NCI-H82 treated with DMSO at 0.1 percent for 48 hours (cell line): ENCODE results near the gene TADA3.

Experiments
- DNase-seq: peaks from one replicate; lab custom pipeline; 2025; ENCODE audit not compliant: unreplicated experiment; lab: John Stamatoyannopoulos, UW

Gene TADA3

DNA sequence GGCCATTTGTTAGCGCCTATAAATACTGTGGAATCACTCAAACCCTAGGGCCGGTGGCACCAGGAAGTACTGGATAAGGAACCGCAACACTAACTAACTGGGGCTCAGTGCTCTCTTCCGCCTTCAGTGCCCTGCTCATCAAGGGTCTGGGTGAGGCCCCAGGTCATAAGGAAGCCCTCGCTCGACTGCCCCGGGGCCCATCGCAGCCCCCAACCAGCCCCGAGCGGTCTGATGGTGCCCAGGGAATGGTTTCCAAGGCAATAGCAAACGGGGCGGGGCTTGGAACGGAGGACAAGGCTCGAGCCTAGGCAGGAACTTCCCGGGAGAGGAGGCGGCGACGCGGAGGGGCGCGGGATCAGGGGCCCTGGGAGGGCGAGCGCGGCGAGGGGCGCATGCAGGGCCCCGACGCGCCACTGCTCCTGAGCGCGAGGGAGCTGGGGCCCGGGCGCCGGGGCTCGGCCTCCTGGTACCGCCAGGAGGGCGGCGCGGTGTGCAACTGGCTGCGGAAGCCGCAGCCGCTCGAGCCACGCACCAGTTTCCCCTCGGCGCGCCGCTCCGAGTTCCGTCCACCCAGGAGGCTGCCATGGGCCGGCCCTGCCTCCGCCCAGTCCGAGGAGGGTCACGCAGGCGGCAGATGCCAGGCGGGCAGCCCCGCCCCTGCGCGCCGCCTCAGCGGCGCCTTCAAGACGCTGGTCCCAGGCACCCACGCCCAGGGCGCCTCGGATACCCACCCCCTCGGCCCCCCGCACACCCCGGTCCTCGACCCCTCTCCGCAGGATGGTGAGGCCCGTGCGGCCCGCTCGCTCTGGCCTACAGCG is 17.6 kb upstream of the TADA3 start, which contains the start of gene TTLL3:
Gene TTLL3, plus strand, starts transcription at position 648 of the 818 bp plus-strand sequence. CDS start 400 bp downstream, outside the sequence.
- DNase-seq = no peak

DNA sequence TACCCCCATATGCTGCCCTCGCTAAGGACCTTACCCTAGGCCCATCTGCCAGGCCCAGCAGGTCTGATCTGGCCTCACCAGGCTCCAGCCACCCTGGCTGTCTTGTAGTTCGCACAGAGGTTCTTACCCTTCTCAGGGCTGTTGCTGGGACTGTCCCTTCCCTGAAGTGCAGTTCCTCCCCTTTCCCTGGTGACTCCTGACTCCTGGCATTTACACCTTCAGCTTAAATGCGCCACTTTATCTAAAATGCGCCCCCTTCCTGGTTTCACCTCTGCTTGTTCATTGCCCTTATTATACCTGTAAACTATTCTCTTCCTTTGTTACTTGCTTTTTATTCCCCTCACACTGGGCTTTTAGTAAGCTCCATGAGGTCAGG is 17.0 kb upstream of the TADA3 start:
- DNase-seq = no peak

DNA sequence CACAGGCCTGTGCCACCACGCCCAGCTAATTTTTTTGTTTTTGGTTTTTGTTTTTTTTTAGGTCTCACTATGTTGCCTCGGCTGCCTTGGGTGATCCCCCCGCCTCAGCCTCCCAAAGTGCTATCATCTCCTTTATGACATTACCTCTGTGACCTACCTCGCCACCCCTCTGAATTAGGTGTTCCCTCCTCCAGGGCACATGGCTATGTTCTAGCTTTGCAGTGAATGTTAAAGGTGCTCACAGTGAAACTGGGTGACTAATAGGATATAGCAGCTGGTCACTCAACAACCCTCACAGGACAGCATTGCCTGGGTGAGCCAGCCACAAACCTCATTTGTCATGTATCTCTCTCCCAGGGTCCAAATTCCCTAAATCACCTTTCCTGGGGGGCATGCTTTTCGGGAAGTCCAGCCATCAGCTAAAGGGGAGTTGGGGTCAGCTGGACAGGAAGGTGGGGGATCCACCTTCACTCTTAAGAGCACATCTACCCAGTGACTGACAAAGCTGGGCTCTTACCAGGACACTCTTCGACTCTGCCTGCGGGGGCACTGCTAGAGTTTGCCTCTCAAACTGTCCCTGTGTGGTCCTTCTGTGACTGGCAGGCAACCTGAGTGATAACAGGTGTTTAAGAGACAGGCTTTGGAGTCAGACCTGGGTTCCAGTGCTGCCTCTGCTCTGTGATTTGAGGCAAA is 16.2 kb upstream of the TADA3 start:
- peak; percentile 30 for DNase-seq

DNA sequence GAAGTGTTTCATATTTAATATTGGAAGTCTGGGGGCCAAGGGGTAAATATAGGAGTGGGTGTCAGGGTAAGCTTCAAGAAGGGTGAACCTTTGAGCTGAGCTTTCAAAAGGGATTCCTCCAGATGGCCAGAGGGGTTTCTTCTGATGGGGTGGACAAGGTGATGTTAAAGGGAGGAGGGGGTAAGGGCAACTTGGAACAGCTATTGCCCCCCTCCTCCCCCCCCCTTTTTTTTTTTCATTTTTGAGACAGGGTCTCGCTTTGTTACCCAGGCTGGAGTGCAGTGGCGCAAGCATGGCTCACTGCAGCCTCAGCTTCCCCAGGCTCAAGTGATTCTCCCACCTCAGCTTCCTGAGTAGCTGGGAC is 15.7 kb upstream of the TADA3 start:
- no peak for DNase-seq

DNA sequence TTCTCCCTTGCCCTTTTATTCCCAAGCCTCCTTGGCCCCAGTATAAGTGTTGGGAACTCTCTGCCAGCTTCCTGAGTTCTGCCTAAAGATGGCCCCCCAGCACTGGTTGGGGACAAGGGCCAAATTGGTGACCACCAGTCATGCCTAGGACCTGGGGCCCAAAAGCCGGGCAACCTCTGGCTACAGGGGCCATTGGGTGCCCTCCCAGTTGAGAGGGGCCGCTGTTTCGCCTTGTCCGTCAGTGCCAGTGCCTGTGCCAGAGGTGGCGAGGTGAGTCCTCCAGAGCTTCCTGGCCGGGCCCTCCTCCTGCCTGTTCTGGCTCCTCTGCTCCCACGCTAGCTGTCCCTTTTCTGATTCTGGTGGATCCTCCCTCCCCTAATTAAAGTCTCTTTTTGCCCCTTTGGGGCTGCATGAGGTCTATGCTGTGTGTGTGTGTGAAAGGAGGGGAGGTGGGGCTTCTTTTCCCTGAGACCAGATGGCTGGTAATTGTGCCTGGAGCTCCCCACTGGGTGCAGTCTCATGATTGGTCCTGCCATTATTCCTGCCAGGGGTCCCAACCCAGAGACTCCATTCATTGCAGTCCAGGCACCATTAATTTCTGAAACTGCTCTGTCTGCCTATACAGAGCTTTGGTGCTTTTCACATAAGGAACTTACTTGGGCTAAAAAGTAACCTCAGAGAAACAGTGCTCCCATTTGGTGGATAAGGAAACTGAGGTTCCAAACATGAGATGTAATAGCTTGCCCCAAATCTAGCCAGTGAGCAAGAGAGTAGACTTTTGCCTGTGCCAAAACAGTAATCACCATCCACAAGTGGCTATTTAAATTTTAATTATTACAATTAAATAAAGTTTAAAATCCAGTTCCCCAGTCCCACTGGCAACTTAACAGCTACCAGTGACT is 14.7 kb upstream of the TADA3 start:
- no peak for DNase-seq

DNA sequence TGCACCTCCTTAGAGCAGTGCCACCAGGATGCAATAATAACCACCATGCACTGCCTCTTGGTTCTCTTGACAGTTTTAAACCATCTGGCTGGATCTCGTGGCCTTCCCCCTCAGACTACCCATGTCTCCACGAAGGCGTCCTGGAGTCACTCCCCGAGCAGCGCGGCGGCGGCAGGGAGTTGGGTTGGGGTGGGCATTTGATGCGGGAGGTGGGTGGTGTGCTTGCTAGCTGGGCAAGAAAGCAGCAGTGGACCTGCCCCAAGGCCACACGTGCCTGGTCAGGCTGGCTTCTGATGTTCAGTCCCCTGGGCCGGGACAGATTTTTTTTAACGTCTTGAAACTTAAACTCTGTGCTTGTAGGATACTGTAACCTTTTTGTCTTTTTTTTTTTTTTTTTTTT is 13.9 kb upstream of the TADA3 start:
- DNase-seq = no peak

DNA sequence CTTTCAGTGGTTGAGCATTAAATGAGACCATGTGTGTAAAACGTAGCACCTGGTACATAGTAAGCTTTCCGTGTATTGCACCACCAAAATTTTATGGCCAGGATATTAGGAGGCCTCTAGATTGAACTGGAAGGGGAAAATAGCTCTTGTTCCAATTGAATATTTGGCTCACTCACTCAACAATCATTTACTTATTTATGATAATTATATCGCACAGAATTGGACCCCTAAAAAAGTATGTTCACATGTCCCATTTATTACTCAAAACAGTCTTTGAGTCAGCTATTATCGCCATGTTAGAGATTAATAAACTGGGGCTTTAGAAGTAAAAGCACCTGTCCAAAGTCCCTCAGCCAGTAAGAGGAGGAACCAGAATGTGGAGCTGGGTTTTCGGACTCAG is 12.7 kb upstream of the TADA3 start:
- DNase-seq = no peak

DNA sequence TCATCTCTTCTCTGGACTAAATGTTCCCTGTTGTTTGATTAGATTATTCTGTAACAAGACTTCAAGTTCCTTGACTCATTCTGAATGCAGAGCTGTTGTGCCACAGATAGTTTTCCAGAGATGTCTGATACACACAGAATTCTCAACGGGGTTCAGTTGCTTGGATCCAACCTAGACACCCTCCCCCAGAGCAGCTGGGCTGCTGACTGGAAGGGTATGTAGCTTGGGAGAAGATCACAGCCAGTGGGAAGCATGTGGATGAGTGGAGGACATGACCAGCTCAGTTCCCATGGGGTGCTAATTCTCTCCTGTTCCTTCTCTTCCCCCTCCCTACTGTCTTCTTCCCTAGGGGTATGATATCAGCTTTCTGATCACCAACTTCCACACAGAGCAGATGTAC is 11.2 kb upstream of the TADA3 start:
- no peak for DNase-seq

DNA sequence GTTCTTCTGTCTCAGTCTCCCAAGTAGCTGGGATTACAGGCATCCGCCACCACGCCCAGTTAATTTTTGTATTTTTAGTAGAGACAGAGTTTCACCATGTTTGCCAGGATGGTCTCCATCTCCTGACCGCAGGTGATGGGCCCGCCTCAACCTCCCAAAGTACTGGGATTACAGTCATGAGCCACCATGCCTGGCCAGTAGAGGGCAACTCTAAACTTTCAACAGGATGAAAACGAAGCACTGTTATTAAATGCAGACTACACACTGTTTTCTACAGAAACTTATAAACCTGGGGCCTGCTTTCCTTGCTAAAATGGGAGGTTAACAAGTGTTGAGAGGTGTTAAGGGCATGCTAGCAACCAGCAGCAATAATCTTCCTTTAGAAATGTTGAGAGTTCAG is 8.3 kb upstream of the TADA3 start:
- no peak for DNase-seq

DNA sequence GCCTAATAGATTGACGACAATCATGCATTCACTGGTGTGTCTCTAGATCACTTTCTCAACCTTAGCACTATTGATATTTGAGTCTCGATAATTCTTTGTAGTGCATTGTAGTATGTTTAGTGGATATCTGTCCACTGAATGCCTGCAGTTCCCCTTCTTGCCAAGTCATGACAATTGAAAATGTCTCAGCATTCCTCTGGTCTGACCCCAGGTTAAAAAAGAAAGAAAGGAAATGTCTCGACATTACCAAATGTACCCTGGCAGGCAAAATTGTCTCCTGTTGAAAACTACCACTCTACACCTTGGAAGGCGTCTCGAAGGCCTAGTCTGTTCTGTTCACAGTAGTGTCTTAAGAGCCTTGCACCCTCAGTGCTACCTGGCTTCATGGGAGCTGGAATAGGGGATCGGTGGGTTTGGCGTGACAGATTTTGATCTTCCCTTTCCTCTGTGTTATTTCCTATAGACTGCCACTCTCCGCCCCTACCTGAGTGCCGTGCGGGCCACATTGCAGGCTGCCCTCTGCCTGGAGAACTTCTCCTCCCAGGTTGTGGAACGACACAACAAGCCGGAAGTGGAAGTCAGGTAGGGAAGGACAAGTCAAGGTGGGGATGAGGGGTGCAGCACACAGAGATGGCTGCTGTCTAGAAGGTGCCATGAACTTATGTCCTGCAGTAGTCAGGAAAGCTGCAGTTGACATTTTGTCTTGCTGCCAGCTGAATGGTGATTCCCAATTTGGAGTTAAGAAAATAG is 5.1 kb upstream of the TADA3 start:
- DNase-seq = no peak

DNA sequence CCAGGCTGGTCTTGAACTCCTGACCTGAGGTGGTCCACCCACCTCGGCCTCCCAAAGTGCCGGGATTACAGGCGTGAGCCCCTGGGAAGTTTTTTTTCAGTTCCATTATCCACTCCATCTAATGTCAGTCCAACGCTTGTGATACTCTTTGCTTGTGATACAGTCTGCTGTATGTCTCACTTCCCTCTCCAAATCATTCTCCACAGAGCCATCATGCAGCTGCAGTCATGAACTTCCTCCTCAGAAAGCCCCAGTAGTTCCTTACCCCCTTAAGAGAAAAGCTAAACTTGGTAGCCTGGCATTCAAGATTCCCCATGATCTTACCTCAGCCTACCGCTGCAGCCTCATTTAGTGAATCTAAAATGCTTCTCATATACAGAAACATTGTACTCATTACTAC is 2.9 kb upstream of the TADA3 start:
- no peak for DNase-seq

DNA sequence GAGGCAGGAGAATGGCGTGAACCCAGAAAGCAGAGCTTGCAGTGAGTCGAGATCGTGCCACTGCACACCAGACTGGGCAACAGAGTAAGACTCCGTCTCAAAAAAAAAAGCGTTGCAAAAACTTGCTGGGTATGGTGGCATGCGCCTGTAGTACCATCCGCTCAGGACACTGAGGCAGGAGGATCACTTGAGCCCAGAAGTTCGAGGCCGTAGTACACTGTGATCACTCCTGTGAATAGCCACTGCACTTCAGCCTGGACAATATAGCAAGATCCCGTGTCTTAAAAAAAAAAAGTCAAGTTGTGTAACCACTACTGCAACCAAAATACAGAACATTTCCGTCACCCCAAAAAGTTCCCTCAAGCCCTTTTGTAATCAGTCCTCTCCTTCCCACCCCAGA is 2.1 kb upstream of the TADA3 start:
- no peak for DNase-seq

DNA sequence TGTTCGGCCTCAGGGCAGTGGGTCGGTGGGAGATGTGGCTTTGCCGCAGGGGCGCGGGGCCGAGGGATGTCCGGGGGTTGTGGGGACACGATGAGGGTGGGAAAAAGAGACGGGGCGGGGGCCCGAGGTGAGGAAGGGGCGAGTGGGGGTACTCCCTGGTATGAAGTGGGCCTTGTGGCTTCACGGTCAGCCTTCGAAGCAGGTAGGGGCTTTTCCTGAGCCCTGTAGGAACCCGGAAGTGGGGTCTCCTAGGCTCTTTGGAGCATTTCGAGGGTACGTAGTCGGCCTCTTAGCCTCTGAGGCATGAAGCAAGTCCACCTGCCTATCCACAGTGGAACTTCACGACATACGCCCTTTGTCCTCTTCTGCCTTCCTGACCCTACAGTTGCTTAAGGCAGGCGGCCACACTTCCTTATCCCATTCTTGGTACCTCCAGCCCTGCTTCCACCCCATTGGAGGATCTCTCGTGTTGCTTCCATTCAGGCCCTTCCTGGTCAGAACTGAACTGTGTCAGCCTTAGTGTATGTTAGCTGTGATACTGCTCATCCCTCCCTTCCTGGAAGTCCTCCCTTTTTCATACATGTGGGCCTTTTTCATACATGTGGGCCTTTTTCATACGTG is 998 bp upstream of the TADA3 start:
- DNase-seq = no peak

DNA sequence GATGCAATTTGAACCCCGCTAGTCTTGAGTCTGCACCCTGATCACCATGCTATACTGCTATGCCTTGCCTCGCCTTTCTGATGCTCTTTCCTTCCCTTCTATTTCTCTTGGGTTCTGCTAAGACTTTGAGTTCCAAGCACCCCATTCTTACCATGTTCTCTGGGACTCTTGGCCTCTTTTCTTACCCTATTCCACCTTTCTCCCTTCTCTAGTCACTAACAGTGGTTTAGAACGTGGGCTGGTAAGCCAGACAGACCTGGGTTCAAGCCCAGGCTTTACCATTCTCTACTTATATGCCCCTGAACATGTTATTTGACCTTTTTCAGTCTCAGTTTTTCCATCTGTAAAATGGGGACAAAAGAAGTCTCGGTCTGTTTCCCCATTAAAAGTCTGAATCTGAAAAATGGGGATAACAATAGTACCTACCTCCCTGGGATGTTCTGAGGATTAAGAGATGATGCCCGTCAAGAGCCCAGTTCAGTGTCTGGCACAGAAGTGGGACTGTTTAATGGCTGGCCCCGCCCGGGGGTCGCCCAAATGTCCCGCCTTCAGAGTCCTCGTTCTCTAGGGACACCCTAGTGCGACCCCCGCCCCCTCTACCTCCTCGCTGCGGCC is 376 bp downstream of the TADA3 start:
- DNase-seq = no peak

DNA sequence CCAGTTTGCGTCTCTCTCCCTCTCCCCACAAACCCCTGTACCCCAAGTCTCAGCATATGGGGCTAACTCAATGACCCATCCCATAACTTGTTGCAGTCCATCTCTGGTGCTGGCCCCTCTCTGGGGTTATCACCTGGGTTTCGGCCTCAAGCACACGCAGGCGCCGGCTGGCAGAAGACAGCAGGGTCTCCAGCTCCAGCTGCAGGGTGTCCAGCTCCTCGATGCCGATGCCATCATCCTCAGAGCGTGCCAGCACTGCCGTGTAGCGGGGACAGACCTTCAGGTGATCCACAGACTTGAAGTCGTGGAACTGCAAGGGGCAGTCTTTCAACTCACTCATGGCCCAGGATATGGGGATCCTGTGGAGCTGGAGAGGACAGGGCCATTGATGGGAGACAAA is 1.1 kb downstream of the TADA3 start:
- no peak for DNase-seq

DNA sequence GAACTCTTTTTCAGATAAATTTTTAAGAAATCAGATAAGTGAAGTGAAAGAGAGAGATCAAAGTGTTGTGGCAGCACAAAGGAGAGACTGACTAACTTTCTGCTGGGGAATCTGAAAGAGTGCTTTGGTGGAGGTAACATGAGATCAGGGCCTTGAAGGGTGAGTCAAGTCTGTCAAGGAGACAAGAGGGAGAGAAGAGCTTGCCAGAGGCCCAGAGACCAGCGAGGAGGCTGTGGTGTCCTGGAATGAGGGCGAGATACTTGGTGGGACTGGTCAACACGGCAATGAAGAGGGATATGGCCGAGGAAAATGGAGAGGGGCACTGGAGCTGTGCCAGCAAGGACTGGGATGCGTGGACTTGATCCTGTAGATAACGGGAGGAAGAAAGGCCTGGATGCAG is 4.6 kb downstream of the TADA3 start:
- DNase-seq = no peak

DNA sequence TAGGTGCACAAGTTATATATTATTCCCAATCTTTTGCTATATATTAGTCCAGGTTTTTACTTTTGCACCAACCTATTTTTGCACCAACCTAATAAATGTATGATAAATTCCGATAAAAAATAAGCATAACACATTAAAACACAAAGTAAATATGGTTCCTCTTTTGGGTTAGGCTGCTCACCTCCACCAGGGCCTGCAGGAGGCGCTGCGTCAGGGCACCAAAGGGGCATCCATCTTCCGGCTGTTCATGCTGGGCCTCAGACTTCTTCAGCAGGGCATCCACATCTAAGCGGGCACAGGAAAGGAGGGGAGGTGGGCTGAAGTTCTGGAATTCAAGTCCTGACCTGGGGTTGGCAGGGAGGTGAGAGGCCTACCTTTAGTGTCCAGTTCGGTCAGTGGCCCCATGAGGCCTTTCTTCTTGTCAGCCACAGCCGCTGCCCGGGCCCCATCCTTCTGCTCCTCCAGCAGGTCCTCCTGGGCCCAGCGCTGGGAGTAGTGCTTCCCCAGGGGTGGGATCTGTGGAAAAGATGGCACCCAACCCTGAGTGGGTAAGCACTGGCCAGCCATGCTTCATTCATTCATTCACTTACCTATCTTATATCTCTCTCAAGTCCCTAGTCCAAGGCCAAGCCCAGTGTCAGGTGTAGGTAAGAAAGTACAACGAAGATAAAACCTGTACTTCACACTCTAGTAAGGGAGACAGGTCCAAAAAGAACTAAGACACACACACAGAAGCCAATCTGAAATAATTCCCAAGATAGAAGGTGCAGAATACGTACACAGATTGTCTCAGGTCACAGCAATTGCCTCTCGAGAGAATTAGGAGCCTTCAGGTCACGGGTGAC is 5.2 kb downstream of the TADA3 start:
- no peak for DNase-seq

DNA sequence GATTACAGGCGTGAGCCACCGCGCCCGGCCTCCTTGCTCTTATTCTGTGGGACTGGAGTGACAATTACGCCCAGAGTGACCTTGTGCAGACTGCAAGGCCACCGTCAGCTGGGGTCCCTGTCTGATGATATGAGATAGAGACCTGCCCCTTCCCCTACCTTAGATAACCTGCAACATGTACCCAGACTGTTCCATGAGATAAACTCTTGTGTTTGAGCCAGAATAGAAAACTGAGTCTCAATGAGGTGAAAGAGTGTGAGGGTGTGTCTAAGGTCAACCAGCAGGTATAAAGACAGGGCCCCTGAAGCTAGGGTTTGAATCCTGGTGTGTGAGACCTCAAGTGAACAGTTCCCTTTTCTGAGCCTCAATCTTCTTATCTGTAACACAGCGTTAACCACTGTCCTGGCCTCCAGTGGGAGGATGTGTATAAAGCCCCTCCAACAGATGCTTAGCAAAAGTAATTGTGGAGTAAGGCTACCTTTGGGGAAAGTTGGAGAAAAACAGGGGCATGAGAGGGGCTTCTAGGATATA is 6.0 kb downstream of the TADA3 start:
- DNase-seq = no peak

DNA sequence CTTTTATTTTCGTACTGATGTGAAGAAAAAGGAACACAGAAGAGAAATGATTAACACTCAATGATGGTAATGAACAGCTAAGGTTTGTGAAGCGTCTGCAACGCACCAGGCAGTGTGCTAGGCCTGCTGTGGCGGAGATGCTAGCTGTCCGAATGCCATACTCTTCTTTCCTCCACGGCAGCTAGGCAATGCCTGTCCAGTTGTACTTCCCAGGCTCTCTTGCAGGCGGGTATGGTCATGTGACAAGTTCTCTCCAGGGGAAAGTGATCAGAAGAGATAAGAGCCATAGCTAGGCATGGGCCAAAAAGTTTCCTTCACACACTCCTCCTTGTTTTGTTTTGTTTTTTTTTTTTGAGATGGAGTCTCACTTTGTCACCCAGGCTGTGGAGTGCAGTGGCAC is 6.7 kb downstream of the TADA3 start:
- no peak for DNase-seq
